Immature natural killer cell (primary cell): ENCODE data around the gene NSD1. TPM values are rescaled to one million over a fixed set of nuclear protein-coding genes. Genes with fewer than 3 reads are reported as not detected.

Experiments
- DNase-seq, 3 donors: peaks; one replicate each; pipeline ENCODE4 v3.0.0; 2022; ENCODE audit warnings: mixed read lengths in 1 of 3
- H3K27ac Mint-ChIP-seq, 6 donors: one replicate each; pipeline ENCODE4 v1.8.0; 2020; ENCODE audit warnings: mixed read lengths in 6 of 6, mild to moderate bottlenecking in 5 of 6, inconsistent platforms in 4 of 6, moderate library complexity in 3 of 6
- H3K27me3 Mint-ChIP-seq, 3 donors: one replicate each; pipeline ENCODE4 v1.8.0; 2020 to 2021; ENCODE audit warnings: low read depth in 3 of 3, mild to moderate bottlenecking in 3 of 3, mixed read lengths in 3 of 3, moderate library complexity in 3 of 3, inconsistent platforms in 1 of 3
- H3K36me3 Mint-ChIP-seq, 3 donors: one replicate each; pipeline ENCODE4 v1.8.0; 2020; ENCODE audit warnings: mixed read lengths in 3 of 3, inconsistent platforms in 2 of 3, mild to moderate bottlenecking in 2 of 3
- H3K4me1 Mint-ChIP-seq, 2 donors: one replicate each; pipeline ENCODE4 v1.8.0; 2020; ENCODE audit warnings: inconsistent platforms in 2 of 2, mild to moderate bottlenecking in 2 of 2, mixed read lengths in 2 of 2, moderate library complexity in 1 of 2
- H3K4me3 Mint-ChIP-seq, 5 donors: one replicate each; pipeline ENCODE4 v1.8.0; 2020; ENCODE audit warnings: mild to moderate bottlenecking in 5 of 5, mixed read lengths in 5 of 5, inconsistent platforms in 3 of 5, moderate library complexity in 3 of 5
- H3K9me3 Mint-ChIP-seq, 6 donors: one replicate each; pipeline ENCODE4 v1.8.0; 2020; ENCODE audit warnings: mild to moderate bottlenecking in 6 of 6, mixed read lengths in 6 of 6, inconsistent platforms in 4 of 6, moderate library complexity in 3 of 6
- polyA plus RNA-seq, 3 donors: library from polyadenylated mRNA; unstranded; fragments of 300-500 nt; fragmentation: Illumina TruSeq; gene quantifications; one replicate each; pipeline ENCODE4 v1.2.3, GENCODE V29; 2021

The NSD1 gene
- polyA plus RNA-seq, 3 donors from 2014 or later, result 17.3 to 92.9 (median 19.7) TPM

GRCh38 chr5:177183766-177184360 lies 50.3 kb downstream of the NSD1 start:
- H3K4me1 Mint-ChIP-seq, result peaks cover 26 to 40% of the 10 kb centered on the region in 2 donors
- peak overlapping the region in 3 of 6 donors; percentile 9 to 53 (median 39) for H3K27ac Mint-ChIP-seq

DNA sequence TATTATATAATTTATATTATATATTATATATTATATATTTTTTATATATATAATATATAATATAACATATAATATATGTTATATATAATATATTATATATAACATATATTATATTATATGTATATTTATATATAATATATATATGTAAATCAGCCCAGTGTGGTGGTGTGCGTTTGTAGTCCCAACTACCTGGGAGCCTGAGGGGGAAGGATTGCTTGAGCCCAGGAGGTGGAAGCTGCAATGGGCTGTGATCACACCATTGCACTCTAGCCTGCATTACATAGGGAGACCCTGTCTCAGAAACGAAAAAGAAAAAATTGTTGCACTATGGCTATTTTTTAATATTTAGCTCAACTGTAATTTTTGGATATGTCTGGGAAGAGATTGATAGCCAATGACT lies 52.4 kb downstream of the NSD1 start:
- Mint-ChIP-seq H3K27ac (no peak overlapping the region), H3K36me3 (peaks cover 0 to 4% (median 0%) of the 10 kb centered on the region in 3 donors), H3K4me3 (no peak overlapping the region), H3K27me3 (no peaks in the 10 kb centered on the region), H3K4me1 (peaks cover 24 to 49% of the 10 kb centered on the region in 2 donors), H3K9me3 (no peaks in the 10 kb centered on the region)
- DNase-seq, result no peak

More at GRCh38 chr5:177183766-177184360, 50.3 kb downstream of the NSD1 start:
- no peak overlapping the region for H3K4me3 Mint-ChIP-seq
- peaks cover 0 to 4% (median 0%) of the 10 kb centered on the region in 3 donors for H3K36me3 Mint-ChIP-seq
- DNase-seq, result no peak
- H3K27me3 Mint-ChIP-seq, result no peaks in the 10 kb centered on the region
- H3K9me3 Mint-ChIP-seq, result no peaks in the 10 kb centered on the region

- no peak overlapping the region for H3K4me3 Mint-ChIP-seq
- peaks cover 22 to 54% of the 10 kb centered on the region in 2 donors for H3K4me1 Mint-ChIP-seq
Observed at GRCh38 chr5:177186645-177187044, 53.1 kb downstream of the NSD1 start.

DNA sequence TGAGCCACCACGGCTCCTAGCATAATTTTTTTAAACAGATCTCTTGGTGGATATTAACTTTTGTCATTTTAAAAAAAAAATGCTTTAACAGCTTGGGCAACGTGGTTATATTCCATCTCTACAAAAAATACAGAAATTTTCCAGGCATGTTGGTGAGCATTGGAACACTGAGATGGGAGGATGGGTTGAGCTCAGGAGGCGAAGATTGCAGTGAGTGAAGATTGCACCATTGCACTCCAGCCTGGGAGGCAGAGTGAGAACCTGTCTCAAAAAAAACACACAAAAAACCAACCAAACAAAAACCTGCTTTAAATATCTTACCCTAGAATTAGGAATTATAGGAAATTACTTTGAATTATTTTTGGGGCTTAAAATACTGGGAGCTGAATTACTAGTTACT lies 55.2 kb downstream of the NSD1 start:
- Mint-ChIP-seq H3K4me1 (peaks cover 22 to 52% of the 10 kb centered on the region in 2 donors), H3K9me3 (no peaks in the 10 kb centered on the region), H3K4me3 (no peak overlapping the region), H3K27me3 (peaks cover 0 to 2% (median 0%) of the 10 kb centered on the region in 3 donors), H3K27ac (peak overlapping the region; percentile 26 to 70 (median 57)), H3K36me3 (peaks cover 0 to 4% (median 0%) of the 10 kb centered on the region in 3 donors)
- no peak for DNase-seq

More at GRCh38 chr5:177186645-177187044, 53.1 kb downstream of the NSD1 start:
- Mint-ChIP-seq H3K36me3 (peaks cover 0 to 4% (median 0%) of the 10 kb centered on the region in 3 donors), H3K27me3 (no peaks in the 10 kb centered on the region), H3K27ac (peak overlapping the region in 1 of 6 donors; percentile 55), H3K9me3 (no peaks in the 10 kb centered on the region)
- no peak for DNase-seq

DNA sequence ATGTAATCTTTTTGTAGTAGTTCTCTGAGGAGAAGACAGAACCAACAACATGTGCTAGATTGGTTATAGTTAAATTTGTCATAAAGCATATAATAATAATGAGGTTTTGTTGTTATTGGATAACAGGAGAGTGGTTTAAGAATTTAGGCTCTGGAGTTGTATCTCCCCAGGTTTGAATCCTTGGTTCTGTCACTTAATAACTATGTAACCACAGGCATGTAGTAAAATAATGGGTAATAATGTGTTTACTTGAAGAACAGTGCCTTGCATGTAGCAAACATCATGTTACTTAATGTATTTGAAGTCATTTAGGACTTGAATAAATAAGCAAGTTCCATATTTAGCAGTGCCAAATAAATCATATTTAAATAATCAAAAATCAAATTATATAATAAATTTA lies 55.8 kb downstream of the NSD1 start:
- peak overlapping the region in 5 of 6 donors; percentile 26 to 70 (median 62) for H3K27ac Mint-ChIP-seq
- H3K4me1 Mint-ChIP-seq, result peaks cover 22 to 48% of the 10 kb centered on the region in 2 donors
- H3K27me3 Mint-ChIP-seq, result peaks cover 0 to 2% (median 0%) of the 10 kb centered on the region in 3 donors
- peaks cover 0 to 4% (median 0%) of the 10 kb centered on the region in 3 donors for H3K36me3 Mint-ChIP-seq
- no peaks in the 10 kb centered on the region for H3K9me3 Mint-ChIP-seq
- no peak for DNase-seq
- H3K4me3 Mint-ChIP-seq, result no peak overlapping the region

GRCh38 chr5:177189965-177190364 lies 56.4 kb downstream of the NSD1 start:
- no peak for DNase-seq
- Mint-ChIP-seq H3K4me3 (no peak overlapping the region), H3K36me3 (peaks cover 0 to 4% (median 0%) of the 10 kb centered on the region in 3 donors), H3K9me3 (no peaks in the 10 kb centered on the region), H3K4me1 (peaks cover 19 to 42% of the 10 kb centered on the region in 2 donors), H3K27me3 (peaks cover 0 to 2% (median 0%) of the 10 kb centered on the region in 3 donors), H3K27ac (peak overlapping the region in 1 of 6 donors; percentile 29)

DNA sequence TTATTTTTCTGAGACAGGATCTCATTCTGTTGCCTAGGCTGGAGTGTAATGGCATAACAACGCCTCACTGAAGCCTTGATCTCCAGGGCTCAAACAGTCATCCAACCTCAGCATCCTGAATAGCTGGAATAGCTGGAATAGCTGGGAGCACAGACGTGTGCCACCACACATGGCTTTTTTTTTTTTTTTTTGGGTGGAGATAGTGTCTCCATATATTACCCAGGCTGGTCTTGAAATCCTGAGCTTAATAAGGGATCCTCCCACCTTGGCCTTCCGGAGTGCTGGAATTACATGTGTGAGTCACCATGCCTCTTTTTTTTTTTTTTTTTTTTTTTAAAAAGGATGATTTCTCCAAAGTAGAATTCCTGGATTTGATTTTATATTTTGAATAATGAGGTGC lies 60.7 kb downstream of the NSD1 start:
- Mint-ChIP-seq H3K36me3 (peaks cover 3 to 5% (median 3%) of the 10 kb centered on the region in 3 donors), H3K4me1 (peaks cover 2 to 20% of the 10 kb centered on the region in 2 donors), H3K27ac (no peak overlapping the region), H3K4me3 (no peak overlapping the region), H3K27me3 (peaks cover 0 to 2% (median 0%) of the 10 kb centered on the region in 3 donors), H3K9me3 (no peaks in the 10 kb centered on the region)
- no peak for DNase-seq

GRCh38 chr5:177195307-177195952 lies 61.9 kb downstream of the NSD1 start:
- Mint-ChIP-seq H3K27ac (peak overlapping the region in 2 of 6 donors; percentile 7 to 86), H3K4me1 (peaks cover 2 to 13% of the 10 kb centered on the region in 2 donors), H3K4me3 (no peak overlapping the region), H3K27me3 (peaks cover 0 to 2% (median 0%) of the 10 kb centered on the region in 3 donors), H3K36me3 (peaks cover 5 to 6% (median 5%) of the 10 kb centered on the region in 3 donors), H3K9me3 (no peaks in the 10 kb centered on the region)
- DNase-seq, result no peak

DNA sequence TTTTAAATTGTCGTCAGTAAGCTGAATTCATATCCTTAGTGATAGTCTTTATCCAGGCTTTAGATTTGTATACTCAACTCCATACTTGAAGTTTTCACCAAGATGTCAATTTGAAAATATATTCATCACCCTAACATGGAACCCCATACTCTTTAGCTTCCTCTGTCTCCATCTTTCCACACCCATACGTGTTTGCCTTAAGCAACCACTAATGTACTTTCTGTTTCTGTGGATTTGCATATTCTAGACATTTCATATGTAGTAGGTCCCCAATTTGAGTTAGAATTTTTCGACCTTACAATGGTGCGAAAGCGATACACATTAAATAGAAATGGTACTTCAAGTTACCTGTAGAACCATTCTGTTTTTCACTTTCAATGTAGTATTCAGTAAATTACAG lies 65.2 kb downstream of the NSD1 start:
- Mint-ChIP-seq H3K27me3 (no peaks in the 10 kb centered on the region), H3K36me3 (peaks cover 5 to 10% (median 8%) of the 10 kb centered on the region in 3 donors), H3K4me1 (peaks cover 4 to 20% of the 10 kb centered on the region in 2 donors), H3K4me3 (no peak overlapping the region), H3K9me3 (no peaks in the 10 kb centered on the region), H3K27ac (peak overlapping the region in 3 of 6 donors; percentile 9 to 69 (median 17))
- no peak for DNase-seq

GRCh38 chr5:177204281-177204680 lies 70.7 kb downstream of the NSD1 start:
- Mint-ChIP-seq H3K27me3 (no peaks in the 10 kb centered on the region), H3K27ac (peak overlapping the region in 1 of 6 donors; percentile 39), H3K9me3 (no peaks in the 10 kb centered on the region), H3K4me1 (peaks cover 9 to 19% of the 10 kb centered on the region in 2 donors), H3K4me3 (no peak overlapping the region), H3K36me3 (peaks cover 5 to 22% (median 7%) of the 10 kb centered on the region in 3 donors)
- no peak for DNase-seq

DNA sequence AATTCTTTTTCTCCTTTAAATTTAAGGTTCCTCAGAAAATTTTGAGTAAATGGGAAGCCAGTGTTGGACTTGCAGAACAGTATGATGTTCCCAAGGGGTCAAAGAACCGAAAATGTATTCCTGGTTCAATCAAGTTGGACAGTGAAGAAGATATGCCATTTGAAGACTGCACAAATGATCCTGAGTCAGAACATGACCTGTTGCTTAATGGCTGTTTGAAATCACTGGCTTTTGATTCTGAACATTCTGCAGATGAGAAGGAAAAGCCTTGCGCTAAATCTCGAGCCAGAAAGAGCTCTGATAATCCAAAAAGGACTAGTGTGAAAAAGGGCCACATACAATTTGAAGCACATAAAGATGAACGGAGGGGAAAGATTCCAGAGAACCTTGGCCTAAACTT lies 76.0 kb downstream of the NSD1 start:
- Mint-ChIP-seq H3K27ac (peak overlapping the region in 2 of 6 donors; percentile 40 to 43), H3K4me3 (no peak overlapping the region)

DNA sequence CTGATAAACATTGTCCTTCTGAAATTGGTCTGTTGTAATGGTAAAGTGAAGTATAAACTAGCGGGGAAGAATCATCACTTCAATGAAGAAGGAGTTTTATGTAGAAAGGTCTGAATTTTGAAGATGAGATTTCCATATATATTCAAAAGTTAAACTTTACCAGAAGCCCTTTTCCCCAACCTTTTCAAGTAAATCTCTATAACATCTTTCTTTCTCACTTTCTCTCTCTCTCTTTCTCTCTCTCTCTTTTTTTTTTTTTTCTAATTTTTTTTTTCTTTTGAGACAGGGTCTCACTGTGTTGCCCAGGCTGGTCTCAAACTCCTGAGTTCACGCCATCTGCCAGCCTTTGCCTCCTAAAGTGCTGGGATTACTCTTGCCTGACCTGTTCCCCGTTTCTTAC lies 78.7 kb downstream of the NSD1 start:
- peaks cover 7 to 39% (median 11%) of the 10 kb centered on the region in 3 donors for H3K36me3 Mint-ChIP-seq
- H3K27ac Mint-ChIP-seq, result peak overlapping the region in 2 of 6 donors; percentile 20 to 69
- no peak for DNase-seq
- no peaks in the 10 kb centered on the region for H3K9me3 Mint-ChIP-seq
- peaks cover 0 to 2% (median 0%) of the 10 kb centered on the region in 3 donors for H3K27me3 Mint-ChIP-seq
- no peak overlapping the region for H3K4me3 Mint-ChIP-seq
- peaks cover 10% of the 10 kb centered on the region in 2 donors for H3K4me1 Mint-ChIP-seq

More for the DNA sequence above, 76.0 kb downstream of the NSD1 start:
- Mint-ChIP-seq H3K36me3 (peaks cover 4 to 39% (median 14%) of the 10 kb centered on the region in 3 donors), H3K27me3 (peaks cover 0 to 2% (median 0%) of the 10 kb centered on the region in 3 donors), H3K4me1 (peaks cover 4 to 6% of the 10 kb centered on the region in 2 donors), H3K9me3 (no peaks in the 10 kb centered on the region)
- no peak for DNase-seq

DNA sequence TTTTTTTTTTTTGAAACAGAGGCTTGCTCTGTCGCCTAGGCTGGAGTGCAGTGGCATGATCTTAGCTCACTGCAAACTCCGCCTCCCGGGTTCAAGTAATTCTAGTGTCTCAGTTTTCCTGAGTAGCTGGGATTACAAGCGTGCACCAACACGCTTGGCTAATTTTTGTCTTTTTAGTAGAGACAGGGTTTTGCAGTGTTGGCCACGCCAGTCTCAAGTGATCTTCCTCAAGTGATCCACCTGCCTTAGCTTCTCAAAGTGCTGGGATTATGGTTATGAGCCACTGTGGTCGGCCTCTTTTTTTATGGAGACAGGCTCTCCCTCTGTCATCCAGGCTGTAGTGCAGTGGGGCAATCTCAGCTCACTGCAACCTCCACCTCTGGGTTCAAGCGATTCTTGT lies 87.0 kb downstream of the NSD1 start:
- Mint-ChIP-seq H3K4me1 (peaks cover 22 to 51% of the 10 kb centered on the region in 2 donors), H3K36me3 (peaks cover 0 to 3% (median 0%) of the 10 kb centered on the region in 3 donors), H3K27ac (peak overlapping the region in 1 of 6 donors; percentile 4)

GRCh38 chr5:177222269-177222668 lies 88.7 kb downstream of the NSD1 start:
- H3K27ac Mint-ChIP-seq, result no peak overlapping the region
- no peak overlapping the region for H3K4me3 Mint-ChIP-seq
- DNase-seq, result no peak
- H3K4me1 Mint-ChIP-seq, result peaks cover 21 to 55% of the 10 kb centered on the region in 2 donors
- H3K36me3 Mint-ChIP-seq, result peaks cover 0 to 3% (median 0%) of the 10 kb centered on the region in 3 donors
- H3K27me3 Mint-ChIP-seq, result peaks cover 0 to 2% (median 0%) of the 10 kb centered on the region in 3 donors
- H3K9me3 Mint-ChIP-seq, result no peaks in the 10 kb centered on the region

More for the DNA sequence above, 87.0 kb downstream of the NSD1 start:
- no peak for DNase-seq
- Mint-ChIP-seq H3K27me3 (peaks cover 0 to 2% (median 0%) of the 10 kb centered on the region in 3 donors), H3K4me3 (no peak overlapping the region), H3K9me3 (no peaks in the 10 kb centered on the region)
